Activated B cell treated with CpG ODN at 0.5 μM for 24 hours (primary cell): ENCODE measurements around the gene SPACA1. TPM values are rescaled to one million over a fixed set of nuclear protein-coding genes. Genes with fewer than 3 reads are reported as not detected.

ENCODE experiments used
- ATAC-seq: fragments of 200-7000 bp; cut with Tn5 transposase; one replicate; pipeline ENCODE4 v1.10.0; 2021; ENCODE audit warnings: low read depth, mild to moderate bottlenecking, moderate library complexity
- CTCF ChIA-PET: fragments of 350-600 bp; sonication (Branson Sonifier 250); formaldehyde crosslinking; loops from one replicate; lab custom pipeline; 2021; ENCODE audit warnings: antibody characterized with exemption; lab: Charles Lee
- POLR2A ChIA-PET: fragments of 350-600 bp; sonication (Branson Sonifier 250); formaldehyde crosslinking; loops from one replicate; lab custom pipeline; 2021; ENCODE audit warnings: antibody characterized with exemption; lab: Charles Lee
- DNase-seq: peaks from one replicate; pipeline ENCODE4 v3.0.0; 2022
- H3K27ac Mint-ChIP-seq: one replicate; pipeline ENCODE4 v1.8.0; 2020; ENCODE audit warnings: mixed read lengths
- H3K27me3 Mint-ChIP-seq: one replicate; pipeline ENCODE4 v1.8.0; 2021; ENCODE audit warnings: mixed read lengths
- H3K36me3 Mint-ChIP-seq: one replicate; pipeline ENCODE4 v1.8.0; 2021; ENCODE audit warnings: low read depth, mixed read lengths
- H3K4me1 Mint-ChIP-seq: one replicate; pipeline ENCODE4 v1.8.0; 2021; ENCODE audit warnings: mixed read lengths
- H3K4me3 Mint-ChIP-seq: one replicate; pipeline ENCODE4 v1.8.0; 2020; ENCODE audit warnings: mild to moderate bottlenecking, mixed read lengths
- H3K9me3 Mint-ChIP-seq: one replicate; pipeline ENCODE4 v1.8.0; 2020; ENCODE audit warnings: mixed read lengths
- intact Hi-C: fragments of 100-400 bp; cut with micrococcal nuclease; formaldehyde crosslinking; loops from one replicate; pipeline ENCODE4 v1.15.1; 2024
- total RNA-seq: library from RNA; stranded (reverse); gene quantifications from 2 replicates; pipeline ENCODE4 v1.2.3, GENCODE V29; 2022
- TF ChIP-seq, protein P1 (sequence below): fragments of 200-600 bp; IDR thresholded peaks from one replicate; pipeline ENCODE4 v1.8.0; 2022; ENCODE audit warnings: antibody characterized with exemption, mild to moderate bottlenecking

SPACA1 gene
- total RNA-seq, 1 donor from 2014 or later: not detected

DNA sequence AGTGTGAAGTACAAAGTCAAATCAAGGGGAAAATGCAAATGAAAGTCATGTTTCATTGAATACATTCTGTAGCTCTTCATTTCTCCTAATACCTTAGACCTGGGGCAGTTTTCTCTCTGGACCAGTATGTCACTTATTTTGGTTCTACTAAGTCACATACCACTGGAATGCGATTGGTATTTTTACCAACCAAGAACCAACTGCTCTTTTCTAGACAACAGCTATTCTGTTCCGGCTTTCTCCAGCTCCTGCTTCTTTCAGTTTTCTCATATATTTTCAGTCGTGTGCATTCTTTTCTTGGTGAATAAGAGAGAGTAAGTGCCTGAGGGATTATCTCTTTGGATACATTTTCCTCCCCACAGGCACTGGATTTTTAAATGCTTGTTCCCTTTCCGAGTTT is 39.2 kb upstream of the SPACA1 start:
- DNase-seq: no peak
- Mint-ChIP-seq H3K36me3 (no peaks in the 10 kb centered on the region), H3K9me3 (no peaks in the 10 kb centered on the region), H3K4me3 (no peak overlapping the region), H3K27ac (no peak overlapping the region), H3K4me1 (peaks cover 16% of the 10 kb centered on the region), H3K27me3 (peaks cover 5% of the 10 kb centered on the region)
- POLR2A ChIA-PET: no interaction called here
- TF ChIP-seq, protein P1, sequence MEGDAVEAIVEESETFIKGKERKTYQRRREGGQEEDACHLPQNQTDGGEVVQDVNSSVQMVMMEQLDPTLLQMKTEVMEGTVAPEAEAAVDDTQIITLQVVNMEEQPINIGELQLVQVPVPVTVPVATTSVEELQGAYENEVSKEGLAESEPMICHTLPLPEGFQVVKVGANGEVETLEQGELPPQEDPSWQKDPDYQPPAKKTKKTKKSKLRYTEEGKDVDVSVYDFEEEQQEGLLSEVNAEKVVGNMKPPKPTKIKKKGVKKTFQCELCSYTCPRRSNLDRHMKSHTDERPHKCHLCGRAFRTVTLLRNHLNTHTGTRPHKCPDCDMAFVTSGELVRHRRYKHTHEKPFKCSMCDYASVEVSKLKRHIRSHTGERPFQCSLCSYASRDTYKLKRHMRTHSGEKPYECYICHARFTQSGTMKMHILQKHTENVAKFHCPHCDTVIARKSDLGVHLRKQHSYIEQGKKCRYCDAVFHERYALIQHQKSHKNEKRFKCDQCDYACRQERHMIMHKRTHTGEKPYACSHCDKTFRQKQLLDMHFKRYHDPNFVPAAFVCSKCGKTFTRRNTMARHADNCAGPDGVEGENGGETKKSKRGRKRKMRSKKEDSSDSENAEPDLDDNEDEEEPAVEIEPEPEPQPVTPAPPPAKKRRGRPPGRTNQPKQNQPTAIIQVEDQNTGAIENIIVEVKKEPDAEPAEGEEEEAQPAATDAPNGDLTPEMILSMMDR: no peak
- intact Hi-C loops: no loop called here
- CTCF ChIA-PET: no interaction called here
- no peak for ATAC-seq

DNA sequence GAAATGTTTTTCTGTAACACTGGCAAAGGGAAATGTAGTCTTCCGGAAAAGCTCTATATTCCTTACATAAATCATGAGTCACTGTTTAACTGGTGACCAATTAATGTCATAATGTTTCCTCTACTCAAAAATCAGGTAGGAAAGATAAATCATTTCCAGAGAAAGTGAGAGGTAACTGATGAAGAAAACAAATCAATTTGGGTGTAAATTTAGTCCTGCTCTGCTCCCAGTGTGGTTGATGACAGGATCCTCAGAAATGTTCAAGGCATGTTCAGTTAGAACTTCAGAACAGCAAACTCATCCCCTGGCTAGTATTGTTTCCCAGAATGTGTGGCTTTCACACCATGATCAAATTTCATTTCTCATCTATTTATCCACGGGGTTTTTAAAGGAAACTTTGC is 38.8 kb upstream of the SPACA1 start:
- H3K4me1 Mint-ChIP-seq: peaks cover 17% of the 10 kb centered on the region
- H3K27ac Mint-ChIP-seq: no peak overlapping the region
- H3K27me3 Mint-ChIP-seq: peaks cover 5% of the 10 kb centered on the region
- DNase-seq (no peak), ATAC-seq (no peak)
- POLR2A ChIA-PET: no interaction called here
- H3K36me3 Mint-ChIP-seq: no peaks in the 10 kb centered on the region
- CTCF ChIA-PET: no interaction called here
- intact Hi-C loops: no loop called here
- TF ChIP-seq, protein P1: no peak
- H3K9me3 Mint-ChIP-seq: no peaks in the 10 kb centered on the region
- H3K4me3 Mint-ChIP-seq: no peak overlapping the region

DNA sequence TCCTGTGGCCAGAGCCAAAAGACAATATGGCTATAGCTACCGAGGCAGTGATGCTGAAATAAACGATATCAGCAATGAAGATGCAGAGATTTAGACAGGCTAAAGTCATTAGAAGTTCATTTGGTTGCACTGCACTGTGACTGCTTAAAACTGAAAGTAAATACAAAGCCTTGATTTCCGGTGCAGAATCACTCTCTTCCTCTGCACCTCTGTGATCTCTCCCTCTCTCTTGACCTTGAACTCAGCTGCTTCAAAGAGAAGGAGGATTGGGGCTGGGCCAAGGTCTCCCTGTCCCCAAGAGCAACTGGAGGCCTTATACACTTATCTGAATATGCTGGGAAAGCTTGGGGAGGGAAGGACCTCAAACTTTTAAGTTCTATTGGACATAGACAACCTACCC is 34.6 kb upstream of the SPACA1 start:
- Mint-ChIP-seq H3K27ac (peak overlapping the region; percentile 64), H3K9me3 (peaks cover 5% of the 10 kb centered on the region), H3K36me3 (no peaks in the 10 kb centered on the region), H3K27me3 (no peaks in the 10 kb centered on the region), H3K4me3 (no peak overlapping the region), H3K4me1 (peaks cover 16% of the 10 kb centered on the region)
- POLR2A ChIA-PET: no interaction called here
- CTCF ChIA-PET: no interaction called here
- TF ChIP-seq, protein P1: no peak
- DNase-seq (no peak), ATAC-seq (peak; percentile 52)
- intact Hi-C loops: loop anchor here (5.0 kb wide), 1 partner anchor 224 kb away; no protein-coding TSS in a partner anchor

DNA sequence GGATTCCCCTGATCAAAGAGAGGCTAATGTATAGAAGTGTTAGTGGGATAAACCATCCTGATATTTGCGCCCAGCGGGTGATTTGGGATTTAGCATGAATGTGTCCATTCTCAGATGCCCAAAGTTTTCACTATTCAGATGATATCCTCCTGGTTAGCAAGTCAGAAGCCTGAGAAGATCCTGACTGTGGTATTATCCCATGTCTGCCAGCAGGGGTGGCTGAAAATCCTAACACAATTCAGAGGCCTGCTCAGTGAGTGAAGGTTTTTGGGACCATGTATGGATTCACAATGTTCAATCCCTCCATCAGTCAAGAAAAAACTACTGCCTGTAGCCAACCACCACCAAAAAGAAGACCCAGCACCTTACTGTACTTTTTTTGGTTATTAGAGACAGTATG is 34.1 kb upstream of the SPACA1 start:
- Mint-ChIP-seq H3K27ac (no peak overlapping the region), H3K4me3 (no peak overlapping the region), H3K9me3 (peaks cover 7% of the 10 kb centered on the region), H3K4me1 (peaks cover 11% of the 10 kb centered on the region), H3K27me3 (no peaks in the 10 kb centered on the region), H3K36me3 (no peaks in the 10 kb centered on the region)
- TF ChIP-seq, protein P1: no peak
- POLR2A ChIA-PET: no interaction called here
- intact Hi-C loops: loop anchor here (5.0 kb wide), 1 partner anchor 224 kb away; no protein-coding TSS in a partner anchor
- DNase-seq: no peak
- ATAC-seq: no peak
- CTCF ChIA-PET: no interaction called here

DNA sequence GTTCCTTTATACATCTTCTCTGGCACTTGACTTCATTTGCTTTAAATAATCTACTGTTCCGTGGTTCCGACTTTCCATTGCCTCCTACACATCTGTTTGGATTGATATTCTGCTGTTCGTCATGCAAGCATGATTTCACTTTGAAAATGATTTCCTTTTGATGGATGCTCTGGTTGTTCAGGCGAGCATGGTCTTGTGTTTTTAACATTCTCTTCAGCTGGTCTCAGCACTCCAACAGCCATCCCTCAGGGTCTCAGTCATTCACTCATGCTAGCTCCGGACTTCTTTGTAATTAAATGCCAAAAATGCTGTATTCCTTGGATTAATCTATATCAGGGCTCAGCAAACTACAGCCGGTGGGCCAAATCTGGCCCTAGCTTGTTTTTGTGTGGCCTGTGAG is 27.2 kb upstream of the SPACA1 start:
- POLR2A ChIA-PET: no interaction called here
- intact Hi-C loops: no loop called here
- TF ChIP-seq, protein P1: no peak
- no peak for DNase-seq
- Mint-ChIP-seq H3K4me3 (no peak overlapping the region), H3K27me3 (no peaks in the 10 kb centered on the region), H3K27ac (no peak overlapping the region), H3K9me3 (peaks cover 5% of the 10 kb centered on the region), H3K4me1 (no peaks in the 10 kb centered on the region), H3K36me3 (no peaks in the 10 kb centered on the region)
- ATAC-seq: no peak
- CTCF ChIA-PET: no interaction called here
